OCI-LY7 (cell line): Measurements from ENCODE around the gene HSPH1. TPM values are rescaled to one million over a fixed set of nuclear protein-coding genes. Genes with fewer than 3 reads are reported as not detected.

Source experiments
- BruUV-seq: library from RNA; stranded (reverse); fragments of 400-500 nt; replicated peaks from 2 replicates; lab custom pipeline; 2021; lab: Mats Ljungman, UMichigan
- CTCF ChIA-PET: fragments of 300-600 bp; sonication (Branson Sonifier 250); formaldehyde crosslinking; loops from one replicate; lab custom pipeline; 2022; ENCODE audit warnings: antibody characterized with exemption; ENCODE audit not compliant: unreplicated experiment; lab: Charles Lee
- POLR2A ChIA-PET: fragments of 300-600 bp; sonication (Branson Sonifier 250); formaldehyde crosslinking; loops from one replicate; lab custom pipeline; 2022; ENCODE audit warnings: antibody characterized with exemption; lab: Charles Lee
- DNase-seq: peaks from one replicate; pipeline ENCODE4 v3.0.0-alpha.2; 2015; ENCODE audit warnings: low spot score
- H2AFZ ChIP-seq: fragments of 200-600 bp; sonication (generic), shearing (Covaris generic); 2 replicates; pipeline ENCODE4 v1.6.1; 2014; ENCODE audit warnings: mild to moderate bottlenecking, antibody characterized with exemption, low read length, moderate library complexity
- H3K27ac ChIP-seq: fragments of 200-600 bp; sonication (generic); 2 replicates; pipeline ENCODE4 v1.5.1; 2014; ENCODE audit warnings: mixed run types, low read depth, mild to moderate bottlenecking, moderate library complexity, low read length, inconsistent platforms; ENCODE audit not compliant: poor library complexity, severe bottlenecking
- H3K36me3 ChIP-seq: fragments of 200-600 bp; sonication (generic); 2 replicates; pipeline ENCODE4 v1.6.1; 2014; ENCODE audit warnings: mild to moderate bottlenecking, antibody characterized with exemption, low read length, moderate library complexity, mixed read lengths; ENCODE audit not compliant: insufficient read depth
- H3K4me1 ChIP-seq: fragments of 200-600 bp; sonication (generic); 2 replicates; pipeline ENCODE4 v1.5.1; 2014; ENCODE audit warnings: mild to moderate bottlenecking, low read length; ENCODE audit not compliant: insufficient read depth, poor library complexity, severe bottlenecking
- H3K4me2 ChIP-seq: fragments of 200-600 bp; sonication (generic); 2 replicates; pipeline ENCODE4 v1.6.1; 2014; ENCODE audit warnings: mild to moderate bottlenecking, low read length
- H3K4me3 ChIP-seq: fragments of 200-600 bp; sonication (generic); 2 replicates; pipeline ENCODE4 v1.5.1; 2014; ENCODE audit warnings: mild to moderate bottlenecking, low read depth, low read length; ENCODE audit not compliant: poor library complexity, severe bottlenecking
- H3K79me2 ChIP-seq: fragments of 200-600 bp; sonication (generic); 2 replicates; pipeline ENCODE4 v1.6.1; 2016; ENCODE audit warnings: low read depth, mild to moderate bottlenecking, low read length, moderate library complexity, mixed read lengths; ENCODE audit not compliant: insufficient read depth
- H3K9me2 ChIP-seq: fragments of 200-600 bp; sonication (generic); 2 replicates; pipeline ENCODE4 v1.6.1; 2016; ENCODE audit warnings: mild to moderate bottlenecking, low read length, mixed read lengths; ENCODE audit not compliant: insufficient read depth
- H3K9me3 ChIP-seq: fragments of 200-600 bp; sonication (generic); 2 replicates; pipeline ENCODE4 v1.6.1; 2014; ENCODE audit warnings: mild to moderate bottlenecking, mixed run types, low read length, mixed read lengths
- H4K20me1 ChIP-seq: fragments of 200-600 bp; sonication (generic); 2 replicates; pipeline ENCODE4 v1.6.1; 2014; ENCODE audit warnings: mild to moderate bottlenecking, antibody characterized with exemption, low read length, moderate library complexity, mixed read lengths; ENCODE audit not compliant: insufficient read depth
- EZH2phosphoT487 ChIP-seq: fragments of 200-600 bp; sonication (generic); IDR thresholded peaks from 2 replicates; pipeline ENCODE4 v1.6.1; 2018; ENCODE audit warnings: low read depth, borderline replicate concordance, mild to moderate bottlenecking, mixed run types, antibody characterized with exemption, low read length, moderate library complexity, mixed read lengths
- intact Hi-C: fragments of 100-400 bp; cut with micrococcal nuclease; formaldehyde crosslinking; loops from one replicate; pipeline ENCODE4 v1.10.0; 2022; ENCODE audit not compliant: unreplicated experiment
- total RNA-seq, 2 experiments: library from RNA; depleted of rRNA in 1 of 2; stranded (reverse); fragments of >200 nt in 1 of 2; shearing (Covaris generic) in 1 of 2; gene quantifications; 2 replicates each; pipeline ENCODE4 v1.2.3, GENCODE V29; 2014 to 2022
- TF ChIP-seq, protein P1 (sequence below): fragments of 200-600 bp; sonication (generic); conservative IDR thresholded peaks from 2 replicates; pipeline ENCODE4 v1.5.1; 2014; ENCODE audit warnings: mild to moderate bottlenecking, antibody characterized with exemption, low read length, moderate library complexity, mixed read lengths

The HSPH1 gene
- total RNA-seq, 2 experiments from 2014 or later = 89.6 to 176 TPM

DNA sequence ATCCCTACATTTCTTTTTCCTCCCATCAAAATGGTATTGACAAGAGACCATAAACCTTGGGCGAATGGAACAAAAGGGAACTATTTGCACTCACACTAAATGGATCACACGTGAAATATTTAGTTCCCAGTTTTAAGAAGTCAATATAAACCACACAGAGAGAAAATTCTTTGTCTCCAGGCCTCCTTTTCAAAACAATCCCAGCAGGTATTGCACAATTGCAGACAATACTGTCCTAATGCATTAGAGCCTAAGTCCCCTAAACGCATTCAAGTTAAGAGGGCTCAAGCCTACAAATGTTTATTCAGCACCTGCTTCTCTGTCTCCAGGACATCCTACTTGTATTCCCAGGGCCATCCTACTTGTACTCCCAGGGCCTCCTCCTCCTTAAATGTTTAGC, 36.8 kb upstream of the HSPH1 start:
- TF ChIP-seq, protein P1, sequence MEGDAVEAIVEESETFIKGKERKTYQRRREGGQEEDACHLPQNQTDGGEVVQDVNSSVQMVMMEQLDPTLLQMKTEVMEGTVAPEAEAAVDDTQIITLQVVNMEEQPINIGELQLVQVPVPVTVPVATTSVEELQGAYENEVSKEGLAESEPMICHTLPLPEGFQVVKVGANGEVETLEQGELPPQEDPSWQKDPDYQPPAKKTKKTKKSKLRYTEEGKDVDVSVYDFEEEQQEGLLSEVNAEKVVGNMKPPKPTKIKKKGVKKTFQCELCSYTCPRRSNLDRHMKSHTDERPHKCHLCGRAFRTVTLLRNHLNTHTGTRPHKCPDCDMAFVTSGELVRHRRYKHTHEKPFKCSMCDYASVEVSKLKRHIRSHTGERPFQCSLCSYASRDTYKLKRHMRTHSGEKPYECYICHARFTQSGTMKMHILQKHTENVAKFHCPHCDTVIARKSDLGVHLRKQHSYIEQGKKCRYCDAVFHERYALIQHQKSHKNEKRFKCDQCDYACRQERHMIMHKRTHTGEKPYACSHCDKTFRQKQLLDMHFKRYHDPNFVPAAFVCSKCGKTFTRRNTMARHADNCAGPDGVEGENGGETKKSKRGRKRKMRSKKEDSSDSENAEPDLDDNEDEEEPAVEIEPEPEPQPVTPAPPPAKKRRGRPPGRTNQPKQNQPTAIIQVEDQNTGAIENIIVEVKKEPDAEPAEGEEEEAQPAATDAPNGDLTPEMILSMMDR = no peak
- TF ChIP-seq EZH2phosphoT487 = no peak
- Histone ChIP-seq H3K36me3 (no peaks in the 10 kb centered on the region), H3K9me2 (no peaks in the 10 kb centered on the region), H3K4me2 (no peak overlapping the region), H3K4me3 (no peak overlapping the region), H3K4me1 (peaks cover 16% of the 10 kb centered on the region), H2AFZ (no peak overlapping the region), H4K20me1 (no peaks in the 10 kb centered on the region), H3K27ac (no peak overlapping the region), H3K79me2 (no peaks in the 10 kb centered on the region), H3K9me3 (no peaks in the 10 kb centered on the region)
- POLR2A ChIA-PET = no interaction called here
- intact Hi-C loops = no loop called here
- no peak for DNase-seq
- CTCF ChIA-PET = no interaction called here
- no TSS peak for BruUV-seq

DNA sequence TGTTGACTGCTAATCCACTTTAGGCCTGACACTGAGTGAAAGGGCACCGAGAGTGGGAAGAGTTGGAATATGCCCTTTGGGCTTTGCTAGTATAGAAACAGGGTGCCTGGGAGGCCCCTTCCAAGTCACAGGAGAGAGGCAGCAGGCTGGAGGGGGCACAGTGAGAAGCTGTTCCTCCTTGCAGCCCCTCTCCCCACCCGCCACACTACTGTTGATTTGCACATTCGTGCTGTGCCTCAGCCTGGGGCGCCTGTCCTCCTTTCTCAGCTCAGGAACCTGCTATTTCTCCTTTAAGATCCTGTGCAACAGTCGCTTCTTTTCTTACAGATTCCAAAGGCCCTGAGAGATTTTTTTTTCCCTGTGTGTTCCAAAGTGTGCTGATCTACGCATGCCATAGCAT, 35.3 kb upstream of the HSPH1 start:
- Histone ChIP-seq H3K4me3 (no peak overlapping the region), H3K27ac (no peak overlapping the region), H2AFZ (no peak overlapping the region), H3K4me2 (no peak overlapping the region), H3K9me3 (no peaks in the 10 kb centered on the region), H3K4me1 (peaks cover 16% of the 10 kb centered on the region), H3K9me2 (no peaks in the 10 kb centered on the region), H3K36me3 (no peaks in the 10 kb centered on the region), H4K20me1 (no peaks in the 10 kb centered on the region), H3K79me2 (no peaks in the 10 kb centered on the region)
- DNase-seq = no peak
- POLR2A ChIA-PET = no interaction called here
- intact Hi-C loops = no loop called here
- CTCF ChIA-PET = no interaction called here
- no TSS peak for BruUV-seq
- TF ChIP-seq, protein P1 = no peak
- no peak for TF ChIP-seq EZH2phosphoT487

DNA sequence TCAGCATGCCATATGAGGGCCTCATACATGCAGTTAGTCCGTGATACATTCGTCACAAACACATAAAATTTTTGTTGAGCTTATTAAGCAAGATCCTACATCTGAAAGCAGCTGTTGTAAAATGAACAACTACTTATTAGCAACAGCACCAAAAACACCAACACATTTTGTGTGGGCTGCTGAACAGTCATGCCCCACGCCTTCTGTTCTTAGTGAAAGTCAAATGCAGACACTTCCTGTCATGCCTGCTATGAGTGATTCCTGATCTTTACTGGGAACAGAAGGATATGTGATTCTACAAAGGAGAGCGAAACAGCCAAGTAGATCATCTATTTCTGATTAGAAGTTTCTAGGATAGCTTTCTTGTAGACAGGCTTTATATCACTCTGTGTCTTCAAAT, 33.9 kb upstream of the HSPH1 start:
- Histone ChIP-seq H3K36me3 (no peaks in the 10 kb centered on the region), H3K27ac (no peak overlapping the region), H3K79me2 (no peaks in the 10 kb centered on the region), H3K9me2 (no peaks in the 10 kb centered on the region), H3K9me3 (no peaks in the 10 kb centered on the region), H3K4me1 (peaks cover 4% of the 10 kb centered on the region), H2AFZ (no peak overlapping the region), H4K20me1 (no peaks in the 10 kb centered on the region), H3K4me3 (no peak overlapping the region), H3K4me2 (no peak overlapping the region)
- TF ChIP-seq, protein P1 = no peak
- TF ChIP-seq EZH2phosphoT487 = no peak
- intact Hi-C loops = no loop called here
- DNase-seq = no peak
- ChIA-PET POLR2A (interaction anchor here (1.2 to 1.3 kb wide), 2 partner anchors 10 to 13 kb away, joined by 3 to 4 read pairs; no protein-coding TSS in a partner anchor), CTCF (no interaction called here)
- no TSS peak for BruUV-seq
